HepG2 (cell line): Measurements from ENCODE around the gene SPAG4. TPM values are rescaled to one million over a fixed set of nuclear protein-coding genes. Genes with fewer than 3 reads are reported as not detected.

Source experiments
- BRD4 ChIP-seq: sonication (generic); formaldehyde crosslinking; IDR thresholded peaks from 2 replicates; pipeline ENCODE4 v1.4.0; 2020; ENCODE audit warnings: missing genetic modification reagents
- EEA1 ChIP-seq: sonication (generic); formaldehyde crosslinking; IDR thresholded peaks from 2 replicates; pipeline ENCODE4 v1.5.1; 2020; ENCODE audit warnings: mild to moderate bottlenecking, missing genetic modification reagents, borderline replicate concordance
- ELF4 ChIP-seq: sonication (generic); formaldehyde crosslinking; IDR thresholded peaks from 2 replicates; pipeline ENCODE4 v1.5.0; 2020; ENCODE audit warnings: missing genetic modification reagents, mild to moderate bottlenecking, moderate library complexity, borderline replicate concordance
- HOXA9 ChIP-seq: sonication (generic); formaldehyde crosslinking; IDR thresholded peaks from 2 replicates; pipeline ENCODE4 v1.8.1; 2022; ENCODE audit warnings: missing genetic modification reagents, mild to moderate bottlenecking, moderate library complexity, borderline replicate concordance
- MTF1 ChIP-seq: sonication (generic); formaldehyde crosslinking; IDR thresholded peaks from 2 replicates; pipeline ENCODE4 v1.5.0; 2020; ENCODE audit warnings: missing genetic modification reagents
- MYNN ChIP-seq: sonication (generic); formaldehyde crosslinking; IDR thresholded peaks from 2 replicates; pipeline ENCODE4 v1.4.0; 2020; ENCODE audit warnings: mild to moderate bottlenecking, low read depth, missing genetic modification reagents
- NR2C2 ChIP-seq: sonication (generic); formaldehyde crosslinking; IDR thresholded peaks from 2 replicates; pipeline ENCODE4 v1.4.0; 2020; ENCODE audit warnings: missing genetic modification reagents, mild to moderate bottlenecking, moderate library complexity, borderline replicate concordance
- SAP130 ChIP-seq: IDR thresholded peaks from 2 replicates; pipeline ENCODE4 v1.6.1; 2016; ENCODE audit warnings: low read depth
- SMARCC2 ChIP-seq: fragments of 450-650 bp; IDR thresholded peaks from 2 replicates; pipeline ENCODE4 v1.6.1; 2017; ENCODE audit warnings: antibody characterized with exemption, mild to moderate bottlenecking
- SPEN ChIP-seq: sonication (generic); formaldehyde crosslinking; IDR thresholded peaks from 2 replicates; pipeline ENCODE4 v1.5.1; 2020; ENCODE audit warnings: low read depth, mild to moderate bottlenecking, missing genetic modification reagents
- ZBTB3 ChIP-seq: sonication (generic); formaldehyde crosslinking; IDR thresholded peaks from 2 replicates; pipeline ENCODE4 v1.4.0; 2020; ENCODE audit warnings: low read depth, mild to moderate bottlenecking, moderate library complexity, missing genetic modification reagents, borderline replicate concordance
- ZNF501 ChIP-seq: sonication (generic); formaldehyde crosslinking; IDR thresholded peaks from 2 replicates; pipeline ENCODE4 v1.5.1; 2020; ENCODE audit warnings: mild to moderate bottlenecking, moderate library complexity, missing genetic modification reagents
- ZNF644 ChIP-seq: IDR thresholded peaks from 2 replicates; pipeline ENCODE4 v1.6.1; 2016; ENCODE audit warnings: low read depth
- ZNF792 ChIP-seq: IDR thresholded peaks from 2 replicates; pipeline ENCODE4 v1.6.1; 2016
- ZNF83 ChIP-seq: sonication (generic); formaldehyde crosslinking; IDR thresholded peaks from 2 replicates; pipeline ENCODE4 v1.4.0; 2020; ENCODE audit warnings: missing genetic modification reagents, mild to moderate bottlenecking, borderline replicate concordance
- ZNF891 ChIP-seq: sonication (generic); formaldehyde crosslinking; IDR thresholded peaks from 2 replicates; pipeline ENCODE4 v1.5.0; 2020; ENCODE audit warnings: mild to moderate bottlenecking, missing genetic modification reagents
- ZSCAN29 ChIP-seq: sonication (generic); formaldehyde crosslinking; conservative IDR thresholded peaks from 2 replicates; pipeline ENCODE4 v1.4.0; 2020; ENCODE audit warnings: mild to moderate bottlenecking, missing genetic modification reagents
- polyA plus RNA-seq, 8 experiments: library from polyadenylated mRNA; depleted of rRNA in 3 of 8; stranded (reverse) in 7 of 8; unstranded in 1 of 8; fragments of >200 nt; fragmentation: Illumina TruSeq in 4 of 8; extraction: Trizol in 4 of 8; gene quantifications; 2 replicates each; pipeline versions ENCODE4 v1.2.1 to v1.2.3, GENCODE V29; 2011 to 2016; ENCODE audit warnings: low read depth in 4 of 8, missing spikeins in 1 of 8, mixed read lengths in 1 of 8; ENCODE audit not compliant: insufficient read depth in 1 of 8
- total RNA-seq, 5 experiments: library from RNA; depleted of rRNA; stranded (reverse); fragments of >200 nt; fragmentation: Illumina TruSeq; extraction: Trizol; gene quantifications; 2 replicates each; pipeline ENCODE4 v1.2.3, GENCODE V29; 2016; ENCODE audit warnings: low read depth in 1 of 5
- TF ChIP-seq, protein P1 (sequence below): sonication (generic); formaldehyde crosslinking; IDR thresholded peaks from 2 replicates; pipeline ENCODE4 v1.5.1; 2020; ENCODE audit warnings: mild to moderate bottlenecking, missing genetic modification reagents, borderline replicate concordance
- TF ChIP-seq, protein P2 (sequence below): sonication (generic); formaldehyde crosslinking; IDR thresholded peaks from 2 replicates; pipeline ENCODE4 v1.4.0; 2020; ENCODE audit warnings: missing genetic modification reagents

Gene SPAG4
- total and polyA plus RNA-seq, 2 of the 13 experiments (the other 11 are each of a cell fraction or from before 2014, with no cell fraction given): 5.8 to 137 TPM

DNA sequence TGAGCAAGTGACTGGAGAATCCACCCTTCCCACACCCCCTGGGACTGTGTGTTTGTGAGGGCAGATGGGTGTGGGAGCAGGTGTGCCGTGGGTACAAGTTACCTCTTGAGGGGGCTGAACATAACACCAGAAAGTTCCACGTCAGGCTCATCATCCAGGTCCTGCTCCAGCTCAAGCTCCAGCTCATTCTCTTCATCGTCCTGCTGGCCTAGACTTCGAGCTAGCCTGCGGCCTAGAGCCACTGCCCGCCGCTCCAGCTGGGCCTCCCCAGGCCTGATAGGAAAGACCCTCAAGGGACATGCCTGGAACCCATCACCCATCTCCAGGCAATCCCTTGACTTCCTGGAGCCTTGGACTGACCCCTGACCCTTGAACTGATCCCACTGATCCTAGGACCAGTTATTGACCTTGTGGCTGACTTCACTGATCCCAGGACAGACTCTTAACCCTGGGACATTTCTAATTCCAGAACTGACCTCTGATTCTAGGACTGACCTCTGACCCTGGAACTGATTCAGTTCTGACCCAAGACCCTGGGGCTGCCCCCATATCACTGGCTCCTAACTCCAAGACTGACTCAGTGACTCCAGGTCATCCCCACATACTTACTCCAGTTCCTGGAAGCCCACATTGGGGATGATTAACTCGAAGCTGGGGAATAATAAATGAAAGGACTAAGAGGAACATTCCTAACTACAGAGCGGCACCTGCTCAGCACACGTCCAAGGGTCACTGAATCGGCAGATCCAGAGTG lies 11.8 kb upstream of the SPAG4 start (continued):
- TF ChIP-seq, protein P1, sequence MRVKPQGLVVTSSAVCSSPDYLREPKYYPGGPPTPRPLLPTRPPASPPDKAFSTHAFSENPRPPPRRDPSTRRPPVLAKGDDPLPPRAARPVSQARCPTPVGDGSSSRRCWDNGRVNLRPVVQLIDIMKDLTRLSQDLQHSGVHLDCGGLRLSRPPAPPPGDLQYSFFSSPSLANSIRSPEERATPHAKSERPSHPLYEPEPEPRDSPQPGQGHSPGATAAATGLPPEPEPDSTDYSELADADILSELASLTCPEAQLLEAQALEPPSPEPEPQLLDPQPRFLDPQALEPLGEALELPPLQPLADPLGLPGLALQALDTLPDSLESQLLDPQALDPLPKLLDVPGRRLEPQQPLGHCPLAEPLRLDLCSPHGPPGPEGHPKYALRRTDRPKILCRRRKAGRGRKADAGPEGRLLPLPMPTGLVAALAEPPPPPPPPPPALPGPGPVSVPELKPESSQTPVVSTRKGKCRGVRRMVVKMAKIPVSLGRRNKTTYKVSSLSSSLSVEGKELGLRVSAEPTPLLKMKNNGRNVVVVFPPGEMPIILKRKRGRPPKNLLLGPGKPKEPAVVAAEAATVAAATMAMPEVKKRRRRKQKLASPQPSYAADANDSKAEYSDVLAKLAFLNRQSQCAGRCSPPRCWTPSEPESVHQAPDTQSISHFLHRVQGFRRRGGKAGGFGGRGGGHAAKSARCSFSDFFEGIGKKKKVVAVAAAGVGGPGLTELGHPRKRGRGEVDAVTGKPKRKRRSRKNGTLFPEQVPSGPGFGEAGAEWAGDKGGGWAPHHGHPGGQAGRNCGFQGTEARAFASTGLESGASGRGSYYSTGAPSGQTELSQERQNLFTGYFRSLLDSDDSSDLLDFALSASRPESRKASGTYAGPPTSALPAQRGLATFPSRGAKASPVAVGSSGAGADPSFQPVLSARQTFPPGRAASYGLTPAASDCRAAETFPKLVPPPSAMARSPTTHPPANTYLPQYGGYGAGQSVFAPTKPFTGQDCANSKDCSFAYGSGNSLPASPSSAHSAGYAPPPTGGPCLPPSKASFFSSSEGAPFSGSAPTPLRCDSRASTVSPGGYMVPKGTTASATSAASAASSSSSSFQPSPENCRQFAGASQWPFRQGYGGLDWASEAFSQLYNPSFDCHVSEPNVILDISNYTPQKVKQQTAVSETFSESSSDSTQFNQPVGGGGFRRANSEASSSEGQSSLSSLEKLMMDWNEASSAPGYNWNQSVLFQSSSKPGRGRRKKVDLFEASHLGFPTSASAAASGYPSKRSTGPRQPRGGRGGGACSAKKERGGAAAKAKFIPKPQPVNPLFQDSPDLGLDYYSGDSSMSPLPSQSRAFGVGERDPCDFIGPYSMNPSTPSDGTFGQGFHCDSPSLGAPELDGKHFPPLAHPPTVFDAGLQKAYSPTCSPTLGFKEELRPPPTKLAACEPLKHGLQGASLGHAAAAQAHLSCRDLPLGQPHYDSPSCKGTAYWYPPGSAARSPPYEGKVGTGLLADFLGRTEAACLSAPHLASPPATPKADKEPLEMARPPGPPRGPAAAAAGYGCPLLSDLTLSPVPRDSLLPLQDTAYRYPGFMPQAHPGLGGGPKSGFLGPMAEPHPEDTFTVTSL: no peak
- no peak for TF ChIP-seq SMARCC2
- no peak for TF ChIP-seq ZSCAN29 (CRISPR knock-in tag)
- TF ChIP-seq NR2C2 (CRISPR knock-in tag): peak; percentile 79
- no peak for TF ChIP-seq SPEN (CRISPR knock-in tag)
- no peak for TF ChIP-seq ZNF792 (CRISPR knock-in tag)
- no peak for TF ChIP-seq MYNN
- TF ChIP-seq ZNF891: no peak
- 0 out of 2 replicates have a peak, but pooled peaks have one; percentile 23 for TF ChIP-seq ZNF83
- no peak for TF ChIP-seq SAP130 (CRISPR knock-in tag)
- no peak for TF ChIP-seq EEA1 (CRISPR knock-in tag)
- no peak for TF ChIP-seq ZBTB3 (CRISPR knock-in tag)
- TF ChIP-seq ELF4: no peak
- no peak for TF ChIP-seq MTF1 (CRISPR knock-in tag)
- TF ChIP-seq, protein P2, sequence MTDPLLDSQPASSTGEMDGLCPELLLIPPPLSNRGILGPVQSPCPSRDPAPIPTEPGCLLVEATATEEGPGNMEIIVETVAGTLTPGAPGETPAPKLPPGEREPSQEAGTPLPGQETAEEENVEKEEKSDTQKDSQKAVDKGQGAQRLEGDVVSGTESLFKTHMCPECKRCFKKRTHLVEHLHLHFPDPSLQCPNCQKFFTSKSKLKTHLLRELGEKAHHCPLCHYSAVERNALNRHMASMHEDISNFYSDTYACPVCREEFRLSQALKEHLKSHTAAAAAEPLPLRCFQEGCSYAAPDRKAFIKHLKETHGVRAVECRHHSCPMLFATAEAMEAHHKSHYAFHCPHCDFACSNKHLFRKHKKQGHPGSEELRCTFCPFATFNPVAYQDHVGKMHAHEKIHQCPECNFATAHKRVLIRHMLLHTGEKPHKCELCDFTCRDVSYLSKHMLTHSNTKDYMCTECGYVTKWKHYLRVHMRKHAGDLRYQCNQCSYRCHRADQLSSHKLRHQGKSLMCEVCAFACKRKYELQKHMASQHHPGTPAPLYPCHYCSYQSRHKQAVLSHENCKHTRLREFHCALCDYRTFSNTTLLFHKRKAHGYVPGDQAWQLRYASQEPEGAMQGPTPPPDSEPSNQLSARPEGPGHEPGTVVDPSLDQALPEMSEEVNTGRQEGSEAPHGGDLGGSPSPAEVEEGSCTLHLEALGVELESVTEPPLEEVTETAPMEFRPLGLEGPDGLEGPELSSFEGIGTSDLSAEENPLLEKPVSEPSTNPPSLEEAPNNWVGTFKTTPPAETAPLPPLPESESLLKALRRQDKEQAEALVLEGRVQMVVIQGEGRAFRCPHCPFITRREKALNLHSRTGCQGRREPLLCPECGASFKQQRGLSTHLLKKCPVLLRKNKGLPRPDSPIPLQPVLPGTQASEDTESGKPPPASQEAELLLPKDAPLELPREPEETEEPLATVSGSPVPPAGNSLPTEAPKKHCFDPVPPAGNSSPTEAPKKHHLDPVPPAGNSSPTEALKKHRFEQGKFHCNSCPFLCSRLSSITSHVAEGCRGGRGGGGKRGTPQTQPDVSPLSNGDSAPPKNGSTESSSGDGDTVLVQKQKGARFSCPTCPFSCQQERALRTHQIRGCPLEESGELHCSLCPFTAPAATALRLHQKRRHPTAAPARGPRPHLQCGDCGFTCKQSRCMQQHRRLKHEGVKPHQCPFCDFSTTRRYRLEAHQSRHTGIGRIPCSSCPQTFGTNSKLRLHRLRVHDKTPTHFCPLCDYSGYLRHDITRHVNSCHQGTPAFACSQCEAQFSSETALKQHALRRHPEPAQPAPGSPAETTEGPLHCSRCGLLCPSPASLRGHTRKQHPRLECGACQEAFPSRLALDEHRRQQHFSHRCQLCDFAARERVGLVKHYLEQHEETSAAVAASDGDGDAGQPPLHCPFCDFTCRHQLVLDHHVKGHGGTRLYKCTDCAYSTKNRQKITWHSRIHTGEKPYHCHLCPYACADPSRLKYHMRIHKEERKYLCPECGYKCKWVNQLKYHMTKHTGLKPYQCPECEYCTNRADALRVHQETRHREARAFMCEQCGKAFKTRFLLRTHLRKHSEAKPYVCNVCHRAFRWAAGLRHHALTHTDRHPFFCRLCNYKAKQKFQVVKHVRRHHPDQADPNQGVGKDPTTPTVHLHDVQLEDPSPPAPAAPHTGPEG (CRISPR knock-in tag): 0 out of 2 replicates have a peak, but pooled peaks have one; percentile 36
- TF ChIP-seq BRD4 (CRISPR knock-in tag): no peak
- no peak for TF ChIP-seq ZNF644
- TF ChIP-seq HOXA9 (CRISPR knock-in tag): no peak
- peak; percentile 38; the same call in 1 of the 2 replicates for TF ChIP-seq ZNF501 (CRISPR knock-in tag)
